GM21786 (cell line): ENCODE data around the gene CCDC117.

ENCODE experiments used
- ATAC-seq: cut with Tn5 transposase; IDR thresholded peaks from one replicate; pipeline ENCODE4 v1.9.1; 2021; ENCODE audit not compliant: unreplicated experiment

The CCDC117 gene

GRCh38 chr22:28769394-28770085 lies 3.0 kb upstream of the CCDC117 start:
- no peak for ATAC-seq

GRCh38 chr22:28771195-28771791 lies 1.2 kb upstream of the CCDC117 start:
- ATAC-seq = no peak

- ATAC-seq = peak; percentile 11
These were observed 969 bp downstream of the CCDC117 start for GRCh38 chr22:28773461-28773867.

GRCh38 chr22:28774378-28774777 lies 1.9 kb downstream of the CCDC117 start:
- ATAC-seq = no peak

- no peak for ATAC-seq
These were observed 7.3 kb downstream of the CCDC117 start for GRCh38 chr22:28779833-28780232.

- ATAC-seq = no peak
These were observed 7.8 kb downstream of the CCDC117 start for GRCh38 chr22:28780296-28780695.

GRCh38 chr22:28783786-28784671 lies 11.5 kb downstream of the CCDC117 start:
- no peak for ATAC-seq

- no peak for ATAC-seq
These were observed 16.1 kb downstream of the CCDC117 start for GRCh38 chr22:28788601-28789000.

- no peak for ATAC-seq
These were observed 18.6 kb downstream of the CCDC117 start for GRCh38 chr22:28791124-28791523.

GRCh38 chr22:28791841-28792490 lies 19.5 kb downstream of the CCDC117 start:
- peak; percentile 62 for ATAC-seq

GRCh38 chr22:28792491-28793383 lies 20.2 kb downstream of the CCDC117 start:
- ATAC-seq = peak; percentile 30

GRCh38 chr22:28793976-28794584 lies 21.6 kb downstream of the CCDC117 start:
- ATAC-seq = no peak

- no peak for ATAC-seq
These were observed 22.7 kb downstream of the CCDC117 start for GRCh38 chr22:28795071-28795693.

- no peak for ATAC-seq
These were observed 23.7 kb downstream of the CCDC117 start for GRCh38 chr22:28795932-28796856.

GRCh38 chr22:28798810-28799605 lies 26.5 kb downstream of the CCDC117 start:
- ATAC-seq = no peak

- ATAC-seq = peak; percentile 12
These were observed 27.3 kb downstream of the CCDC117 start for GRCh38 chr22:28799606-28800307.
